GM12878 (cell line): ENCODE results near the gene MAP3K5. TPM values are rescaled to one million over a fixed set of nuclear protein-coding genes. Genes with fewer than 3 reads are reported as not detected.

ENCODE experiments used
- BRCA1 ChIP-seq: IDR thresholded peaks from 2 replicates; pipeline ENCODE4 v1.6.1; 2011; ENCODE audit warnings: low read depth, low read length, improper control_type of control experiment
- ESRRA ChIP-seq: IDR thresholded peaks from 2 replicates; pipeline ENCODE4 v1.6.1; 2012; ENCODE audit warnings: mild to moderate bottlenecking, low read length, improper control_type of control experiment
- EZH2 ChIP-seq: IDR thresholded peaks from 2 replicates; pipeline ENCODE4 v1.6.1; 2012; ENCODE audit warnings: low read depth, mild to moderate bottlenecking, control low read depth, inconsistent platforms, low read length, borderline replicate concordance; ENCODE audit not compliant: control insufficient read depth
- GABPA ChIP-seq: IDR thresholded peaks from 2 replicates; pipeline ENCODE4 v1.6.1; 2014; ENCODE audit warnings: antibody characterized with exemption, low read depth, mild to moderate bottlenecking, inconsistent platforms
- HDGF ChIP-seq: fragments of 450-650 bp; IDR thresholded peaks from 2 replicates; pipeline ENCODE4 v1.6.1; 2016; ENCODE audit warnings: antibody characterized with exemption
- IKZF1 ChIP-seq: fragments of 450-650 bp; conservative IDR thresholded peaks from 2 replicates; pipeline ENCODE4 v1.6.1; 2017; ENCODE audit warnings: antibody characterized with exemption, mild to moderate bottlenecking
- JUNB ChIP-seq: IDR thresholded peaks from 2 replicates; pipeline ENCODE4 v1.6.1; 2016; ENCODE audit warnings: antibody characterized with exemption, mild to moderate bottlenecking
- NR2F1 ChIP-seq: fragments of 450-650 bp; conservative IDR thresholded peaks from 2 replicates; pipeline ENCODE4 v1.6.1; 2017; ENCODE audit warnings: mild to moderate bottlenecking
- PKNOX1 ChIP-seq: fragments of 450-650 bp; IDR thresholded peaks from 2 replicates; pipeline ENCODE4 v1.6.1; 2016; ENCODE audit warnings: mild to moderate bottlenecking
- POLR2AphosphoS2 ChIP-seq: IDR thresholded peaks from 2 replicates; pipeline ENCODE4 v1.6.1; 2011; ENCODE audit warnings: low read depth, mild to moderate bottlenecking, low read length, improper control_type of control experiment, moderate library complexity
- POU2F2 ChIP-seq: IDR thresholded peaks from 3 replicates; pipeline ENCODE4 v1.6.1; 2011; ENCODE audit warnings: low read depth, mild to moderate bottlenecking, low read length, borderline replicate concordance
- RAD21 ChIP-seq: IDR thresholded peaks from 2 replicates; pipeline ENCODE4 v1.6.1; 2011; ENCODE audit warnings: mild to moderate bottlenecking, low read depth, low read length, moderate library complexity; ENCODE audit not compliant: insufficient read depth
- SIX5 ChIP-seq: IDR thresholded peaks from 2 replicates; pipeline ENCODE4 v1.6.1; 2011; ENCODE audit warnings: mild to moderate bottlenecking, low read depth, low read length, moderate library complexity; ENCODE audit not compliant: severe bottlenecking
- SMAD5 ChIP-seq: IDR thresholded peaks from 2 replicates; pipeline ENCODE4 v1.6.1; 2016; ENCODE audit warnings: antibody characterized with exemption, low read depth
- STAT1 ChIP-seq: fragments of 450-650 bp; conservative IDR thresholded peaks from 2 replicates; pipeline ENCODE4 v1.6.1; 2014; ENCODE audit warnings: antibody characterized with exemption, mild to moderate bottlenecking
- TCF7 ChIP-seq: IDR thresholded peaks from 2 replicates; pipeline ENCODE4 v1.6.1; 2014; ENCODE audit warnings: antibody characterized with exemption, borderline replicate concordance
- YBX1 ChIP-seq: fragments of 450-650 bp; IDR thresholded peaks from 2 replicates; pipeline ENCODE4 v1.6.1; 2016; ENCODE audit warnings: antibody characterized with exemption
- ZNF217 ChIP-seq: fragments of 450-650 bp; IDR thresholded peaks from 2 replicates; pipeline ENCODE4 v1.6.1; 2017; ENCODE audit warnings: antibody characterized with exemption, mild to moderate bottlenecking
- ZZZ3 ChIP-seq: IDR thresholded peaks from 2 replicates; pipeline ENCODE4 v1.6.1; 2011; ENCODE audit warnings: low read depth; ENCODE audit not compliant: control insufficient read depth, insufficient read length
- polyA plus RNA-seq, 11 experiments: library from polyadenylated mRNA; depleted of rRNA in 4 of 11; unstranded in 6 of 11; stranded (reverse) in 5 of 11; fragments of >200 nt; fragmentation: Nextera tagmentation in 4 of 11; fragmentation: Illumina TruSeq in 1 of 11; extraction: Ambion mirVana in 4 of 11; extraction: Trizol in 1 of 11; gene quantifications; 1 replicate in 1 of 11; 2 replicates in 10 of 11; pipeline versions ENCODE4 v1.2.1 to v1.2.3, GENCODE V29; 2011 to 2016; ENCODE audit warnings: inconsistent platforms in 2 of 11, missing spikeins in 2 of 11, low read depth in 1 of 11
- total RNA-seq, 4 experiments: library from RNA; depleted of rRNA in 3 of 4; stranded (reverse); fragments of >200 nt in 3 of 4; fragmentation: Illumina TruSeq in 1 of 4; extraction: Trizol in 1 of 4; gene quantifications; 2 replicates each; pipeline versions ENCODE4 v1.2.1 to v1.2.3, GENCODE V29; 2013 to 2021
- TF ChIP-seq, protein P1 (sequence below): IDR thresholded peaks from 2 replicates; pipeline ENCODE4 v1.6.1; 2012; ENCODE audit warnings: improper control_type of control experiment, low read depth, low read length; ENCODE audit not compliant: insufficient replicate concordance
- TF ChIP-seq, protein P2 (sequence below): fragments of 450-650 bp; IDR thresholded peaks from 2 replicates; pipeline ENCODE4 v1.6.1; 2016; ENCODE audit warnings: mild to moderate bottlenecking, moderate library complexity, borderline replicate concordance

The MAP3K5 gene
- total and polyA plus RNA-seq, 10 of the 15 experiments (the other 5 are each of a cell fraction or from before 2014, with no cell fraction given): 5.4 to 34.3 (median 26.4) TPM

- no peak for TF ChIP-seq YBX1
- TF ChIP-seq ESRRA: peak; percentile 64; the same call in 1 of the 2 replicates
- TF ChIP-seq STAT1: no peak
- no peak for TF ChIP-seq BRCA1
- TF ChIP-seq NR2F1: peak; percentile 64
- TF ChIP-seq GABPA: peak; percentile 28; the same call in 1 of the 2 replicates
- TF ChIP-seq HDGF: no peak
- TF ChIP-seq ZNF217: peak; percentile 91
- no peak for TF ChIP-seq EZH2
- TF ChIP-seq POLR2AphosphoS2: no peak
- peak; percentile 83 for TF ChIP-seq IKZF1
- TF ChIP-seq, protein P1, sequence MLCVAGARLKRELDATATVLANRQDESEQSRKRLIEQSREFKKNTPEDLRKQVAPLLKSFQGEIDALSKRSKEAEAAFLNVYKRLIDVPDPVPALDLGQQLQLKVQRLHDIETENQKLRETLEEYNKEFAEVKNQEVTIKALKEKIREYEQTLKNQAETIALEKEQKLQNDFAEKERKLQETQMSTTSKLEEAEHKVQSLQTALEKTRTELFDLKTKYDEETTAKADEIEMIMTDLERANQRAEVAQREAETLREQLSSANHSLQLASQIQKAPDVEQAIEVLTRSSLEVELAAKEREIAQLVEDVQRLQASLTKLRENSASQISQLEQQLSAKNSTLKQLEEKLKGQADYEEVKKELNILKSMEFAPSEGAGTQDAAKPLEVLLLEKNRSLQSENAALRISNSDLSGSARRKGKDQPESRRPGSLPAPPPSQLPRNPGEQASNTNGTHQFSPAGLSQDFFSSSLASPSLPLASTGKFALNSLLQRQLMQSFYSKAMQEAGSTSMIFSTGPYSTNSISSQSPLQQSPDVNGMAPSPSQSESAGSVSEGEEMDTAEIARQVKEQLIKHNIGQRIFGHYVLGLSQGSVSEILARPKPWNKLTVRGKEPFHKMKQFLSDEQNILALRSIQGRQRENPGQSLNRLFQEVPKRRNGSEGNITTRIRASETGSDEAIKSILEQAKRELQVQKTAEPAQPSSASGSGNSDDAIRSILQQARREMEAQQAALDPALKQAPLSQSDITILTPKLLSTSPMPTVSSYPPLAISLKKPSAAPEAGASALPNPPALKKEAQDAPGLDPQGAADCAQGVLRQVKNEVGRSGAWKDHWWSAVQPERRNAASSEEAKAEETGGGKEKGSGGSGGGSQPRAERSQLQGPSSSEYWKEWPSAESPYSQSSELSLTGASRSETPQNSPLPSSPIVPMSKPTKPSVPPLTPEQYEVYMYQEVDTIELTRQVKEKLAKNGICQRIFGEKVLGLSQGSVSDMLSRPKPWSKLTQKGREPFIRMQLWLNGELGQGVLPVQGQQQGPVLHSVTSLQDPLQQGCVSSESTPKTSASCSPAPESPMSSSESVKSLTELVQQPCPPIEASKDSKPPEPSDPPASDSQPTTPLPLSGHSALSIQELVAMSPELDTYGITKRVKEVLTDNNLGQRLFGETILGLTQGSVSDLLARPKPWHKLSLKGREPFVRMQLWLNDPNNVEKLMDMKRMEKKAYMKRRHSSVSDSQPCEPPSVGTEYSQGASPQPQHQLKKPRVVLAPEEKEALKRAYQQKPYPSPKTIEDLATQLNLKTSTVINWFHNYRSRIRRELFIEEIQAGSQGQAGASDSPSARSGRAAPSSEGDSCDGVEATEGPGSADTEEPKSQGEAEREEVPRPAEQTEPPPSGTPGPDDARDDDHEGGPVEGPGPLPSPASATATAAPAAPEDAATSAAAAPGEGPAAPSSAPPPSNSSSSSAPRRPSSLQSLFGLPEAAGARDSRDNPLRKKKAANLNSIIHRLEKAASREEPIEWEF: peak; percentile 83
- TF ChIP-seq SMAD5: no peak
- TF ChIP-seq RAD21: no peak; the same call in 1 of the 2 replicates
- no peak for TF ChIP-seq SIX5
- peak; percentile 72 for TF ChIP-seq JUNB
- TF ChIP-seq, protein P2, sequence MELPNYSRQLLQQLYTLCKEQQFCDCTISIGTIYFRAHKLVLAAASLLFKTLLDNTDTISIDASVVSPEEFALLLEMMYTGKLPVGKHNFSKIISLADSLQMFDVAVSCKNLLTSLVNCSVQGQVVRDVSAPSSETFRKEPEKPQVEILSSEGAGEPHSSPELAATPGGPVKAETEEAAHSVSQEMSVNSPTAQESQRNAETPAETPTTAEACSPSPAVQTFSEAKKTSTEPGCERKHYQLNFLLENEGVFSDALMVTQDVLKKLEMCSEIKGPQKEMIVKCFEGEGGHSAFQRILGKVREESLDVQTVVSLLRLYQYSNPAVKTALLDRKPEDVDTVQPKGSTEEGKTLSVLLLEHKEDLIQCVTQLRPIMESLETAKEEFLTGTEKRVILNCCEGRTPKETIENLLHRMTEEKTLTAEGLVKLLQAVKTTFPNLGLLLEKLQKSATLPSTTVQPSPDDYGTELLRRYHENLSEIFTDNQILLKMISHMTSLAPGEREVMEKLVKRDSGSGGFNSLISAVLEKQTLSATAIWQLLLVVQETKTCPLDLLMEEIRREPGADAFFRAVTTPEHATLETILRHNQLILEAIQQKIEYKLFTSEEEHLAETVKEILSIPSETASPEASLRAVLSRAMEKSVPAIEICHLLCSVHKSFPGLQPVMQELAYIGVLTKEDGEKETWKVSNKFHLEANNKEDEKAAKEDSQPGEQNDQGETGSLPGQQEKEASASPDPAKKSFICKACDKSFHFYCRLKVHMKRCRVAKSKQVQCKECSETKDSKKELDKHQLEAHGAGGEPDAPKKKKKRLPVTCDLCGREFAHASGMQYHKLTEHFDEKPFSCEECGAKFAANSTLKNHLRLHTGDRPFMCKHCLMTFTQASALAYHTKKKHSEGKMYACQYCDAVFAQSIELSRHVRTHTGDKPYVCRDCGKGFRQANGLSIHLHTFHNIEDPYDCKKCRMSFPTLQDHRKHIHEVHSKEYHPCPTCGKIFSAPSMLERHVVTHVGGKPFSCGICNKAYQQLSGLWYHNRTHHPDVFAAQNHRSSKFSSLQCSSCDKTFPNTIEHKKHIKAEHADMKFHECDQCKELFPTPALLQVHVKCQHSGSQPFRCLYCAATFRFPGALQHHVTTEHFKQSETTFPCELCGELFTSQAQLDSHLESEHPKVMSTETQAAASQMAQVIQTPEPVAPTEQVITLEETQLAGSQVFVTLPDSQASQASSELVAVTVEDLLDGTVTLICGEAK: no peak; the same call in 1 of the 2 replicates
- peak; percentile 85 for TF ChIP-seq TCF7
- no peak for TF ChIP-seq ZZZ3
- peak; percentile 59; the same call in 1 of the 3 replicates for TF ChIP-seq POU2F2
- no peak; the same call in 1 of the 2 replicates for TF ChIP-seq PKNOX1
Measured at GRCh38 chr6:136772685-136773472, 19.4 kb downstream of the MAP3K5 start (continued).
